ENCODE data around the gene YDJC.
"Not testable (repeated sequence)": the region's sequence is repeated elsewhere in the genome, so short reads cannot be mapped to it uniquely, and the experiment has no call there.

YDJC gene

DNA sequence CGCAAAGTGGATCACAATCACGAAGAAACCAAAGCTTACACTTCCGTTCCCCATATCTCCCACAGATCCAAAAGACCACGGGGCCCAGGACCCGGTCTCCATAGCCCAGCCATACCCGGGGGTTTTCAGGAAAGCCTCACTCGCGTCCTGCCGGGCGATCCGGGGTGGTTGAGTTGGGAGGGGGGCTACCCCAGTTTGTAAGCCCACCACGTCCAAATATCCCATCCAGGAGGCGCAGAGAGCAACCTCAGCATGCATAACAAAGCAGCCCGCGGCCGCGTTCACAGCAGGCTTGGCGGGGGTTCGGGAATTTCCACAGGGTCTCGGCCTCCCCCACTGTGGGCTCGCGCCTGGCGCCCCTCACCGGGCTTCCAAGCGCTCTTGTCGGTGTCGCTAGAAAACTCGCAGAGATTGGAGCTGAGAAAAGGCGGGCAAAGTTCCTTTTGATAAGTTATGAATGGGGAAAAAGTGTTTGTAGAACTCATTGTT lies 21.7 kb upstream of the YDJC start:
- DNase-seq: no peak

DNA sequence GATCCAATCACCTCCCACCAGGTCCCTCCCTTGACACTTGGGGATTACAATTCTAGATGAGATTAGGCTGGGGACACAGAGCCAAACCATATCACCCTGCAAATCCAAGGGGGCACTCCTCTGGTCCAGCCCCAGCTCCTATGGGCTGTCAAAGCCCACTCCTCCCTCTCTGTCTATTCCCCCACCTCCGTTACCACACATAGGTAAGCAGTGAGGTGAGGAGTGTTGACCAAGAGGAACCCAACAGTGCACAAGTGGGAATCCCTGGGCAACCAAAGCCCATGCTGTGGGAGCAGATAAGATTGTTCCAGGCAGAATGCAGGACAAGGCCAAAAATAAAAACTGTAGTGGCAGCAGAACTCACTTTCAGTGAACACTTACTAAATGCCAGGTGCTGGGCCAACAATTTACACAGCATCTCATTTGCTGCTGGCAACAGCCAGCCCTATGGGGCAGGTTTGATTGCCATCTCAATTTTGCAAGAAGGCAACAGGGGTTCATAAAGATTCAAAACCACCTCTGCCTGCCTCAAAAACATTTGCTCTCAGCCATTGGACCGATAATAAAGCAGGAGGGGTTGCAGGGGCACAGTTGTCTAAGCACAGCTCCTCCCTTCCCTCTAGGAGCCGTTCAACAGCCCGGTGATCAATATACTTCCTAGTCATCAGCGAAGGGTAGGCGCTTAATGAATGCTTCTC lies 21.1 kb upstream of the YDJC start:
- DNase-seq: peak in 1 of 2 experiments; percentile 51

DNA sequence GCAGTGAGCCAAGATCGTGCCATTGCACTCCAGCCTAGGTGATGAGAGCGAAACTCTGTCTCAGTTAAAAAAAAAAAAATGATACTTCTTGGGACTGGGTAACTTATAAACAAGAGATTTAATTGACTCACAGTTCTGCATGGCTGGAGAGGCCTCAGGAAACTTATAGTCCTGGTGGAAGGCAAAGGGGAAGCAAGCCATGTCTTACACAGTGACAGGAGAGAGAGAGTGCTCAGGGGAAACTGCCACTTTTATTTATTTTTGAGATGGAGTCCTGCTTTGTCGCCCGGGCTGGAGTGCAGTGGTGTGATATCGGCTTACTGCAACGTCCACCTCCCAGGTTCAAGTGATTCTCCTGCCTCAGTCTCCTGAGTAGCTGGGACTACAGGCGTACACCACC lies 20.5 kb upstream of the YDJC start:
- DNase-seq: no peak

DNA sequence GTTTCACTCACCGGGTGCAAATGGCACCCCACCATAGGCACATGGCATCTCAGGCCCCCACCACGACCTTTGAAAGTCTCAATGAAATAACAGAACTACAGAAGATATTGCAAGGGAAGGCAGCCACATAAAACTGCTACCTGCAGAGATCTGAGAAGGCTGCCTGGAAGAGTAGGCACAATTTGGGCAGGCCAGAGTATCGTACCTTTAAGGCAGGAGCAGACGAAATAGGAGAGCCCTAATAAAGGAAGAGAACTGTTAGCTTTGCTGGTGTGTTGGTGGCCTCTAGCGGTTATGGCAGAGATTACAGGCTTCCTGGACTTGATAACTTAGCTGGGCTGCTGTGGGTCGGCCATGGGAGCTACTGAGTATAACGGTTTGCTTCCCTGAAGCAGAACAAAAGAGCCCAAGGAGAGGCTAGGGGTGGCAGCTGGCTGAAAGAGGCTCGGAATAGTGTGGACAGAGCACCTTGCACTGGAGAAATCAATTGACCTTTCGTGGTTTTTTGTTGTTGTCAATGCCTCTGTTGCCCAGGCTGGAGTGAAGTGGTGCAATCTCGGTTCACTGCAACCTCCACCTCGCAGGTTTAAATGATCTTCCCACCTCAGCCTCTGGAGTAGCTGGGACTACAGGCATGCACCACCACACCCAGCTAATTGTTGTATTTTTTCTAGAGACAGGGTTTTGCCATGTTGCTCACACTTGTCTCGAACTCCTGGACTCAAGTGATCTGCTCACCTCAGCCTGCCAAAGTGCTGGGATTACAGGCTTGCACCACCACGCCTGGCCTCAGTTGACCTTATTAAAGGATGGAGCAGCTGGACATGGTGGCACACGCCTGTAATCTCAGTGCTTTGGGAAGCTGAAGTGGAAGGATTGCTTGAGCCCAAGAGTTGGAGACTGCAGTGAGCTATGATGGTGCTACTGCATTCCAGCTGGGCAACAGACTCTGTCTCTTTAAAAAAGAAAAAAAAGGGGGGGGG lies 17.1 kb upstream of the YDJC start:
- DNase-seq: peak; percentile 69 to 87

DNA sequence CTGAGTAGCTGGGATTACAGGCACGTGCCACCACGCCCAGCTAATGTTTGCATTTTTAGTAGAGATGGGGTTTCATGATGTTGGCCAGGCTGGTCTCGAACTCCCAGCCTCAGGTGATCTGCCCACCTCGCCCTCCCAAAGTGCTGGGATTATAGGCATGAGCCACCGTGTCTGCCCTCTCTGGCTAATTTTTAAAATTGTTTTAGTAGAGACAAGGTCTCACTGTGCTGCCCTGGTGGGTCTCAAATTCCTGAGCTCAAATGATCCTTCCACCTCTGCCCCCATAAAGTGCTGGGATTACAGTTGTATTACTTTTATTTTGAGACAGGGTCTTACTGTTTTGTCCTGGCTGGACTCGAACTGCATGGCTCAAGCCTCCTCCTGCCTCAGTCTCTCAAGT lies 15.7 kb upstream of the YDJC start:
- DNase-seq: not testable (repeated sequence)

DNA sequence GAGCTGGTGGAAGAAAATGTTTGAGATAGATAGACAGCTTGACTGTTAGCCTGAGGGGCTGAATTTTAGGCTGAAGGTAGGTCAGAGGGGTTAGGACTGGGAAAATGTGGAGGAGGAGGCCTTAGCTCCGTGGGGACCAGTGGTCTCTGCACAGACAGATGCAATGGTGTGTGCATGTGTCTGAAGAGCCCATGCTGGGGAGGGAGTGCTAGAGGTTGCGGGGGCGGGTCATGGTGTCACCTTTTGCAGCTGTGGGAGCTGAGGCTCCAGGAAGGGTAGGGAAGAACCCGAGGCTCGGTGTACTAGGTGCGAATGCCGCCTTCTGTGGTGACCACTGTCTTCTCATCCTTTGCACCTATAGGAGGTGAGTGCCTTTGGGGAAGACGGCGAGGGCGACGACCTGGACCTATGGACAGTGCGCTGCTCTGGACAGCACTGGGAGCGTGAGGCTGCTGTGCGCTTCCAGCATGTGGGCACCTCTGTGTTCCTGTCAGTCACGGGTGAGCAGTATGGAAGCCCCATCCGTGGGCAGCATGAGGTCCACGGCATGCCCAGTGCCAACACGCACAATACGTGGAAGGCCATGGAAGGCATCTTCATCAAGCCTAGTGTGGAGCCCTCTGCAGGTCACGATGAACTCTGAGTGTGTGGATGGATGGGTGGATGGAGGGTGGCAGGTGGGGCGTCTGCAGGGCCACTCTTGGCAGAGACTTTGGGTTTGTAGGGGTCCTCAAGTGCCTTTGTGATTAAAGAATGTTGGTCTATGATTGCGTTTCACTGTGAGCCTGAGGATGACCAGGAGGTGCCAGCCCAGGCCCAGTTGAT lies 13.9 kb upstream of the YDJC start:
- DNase-seq: no peak

DNA sequence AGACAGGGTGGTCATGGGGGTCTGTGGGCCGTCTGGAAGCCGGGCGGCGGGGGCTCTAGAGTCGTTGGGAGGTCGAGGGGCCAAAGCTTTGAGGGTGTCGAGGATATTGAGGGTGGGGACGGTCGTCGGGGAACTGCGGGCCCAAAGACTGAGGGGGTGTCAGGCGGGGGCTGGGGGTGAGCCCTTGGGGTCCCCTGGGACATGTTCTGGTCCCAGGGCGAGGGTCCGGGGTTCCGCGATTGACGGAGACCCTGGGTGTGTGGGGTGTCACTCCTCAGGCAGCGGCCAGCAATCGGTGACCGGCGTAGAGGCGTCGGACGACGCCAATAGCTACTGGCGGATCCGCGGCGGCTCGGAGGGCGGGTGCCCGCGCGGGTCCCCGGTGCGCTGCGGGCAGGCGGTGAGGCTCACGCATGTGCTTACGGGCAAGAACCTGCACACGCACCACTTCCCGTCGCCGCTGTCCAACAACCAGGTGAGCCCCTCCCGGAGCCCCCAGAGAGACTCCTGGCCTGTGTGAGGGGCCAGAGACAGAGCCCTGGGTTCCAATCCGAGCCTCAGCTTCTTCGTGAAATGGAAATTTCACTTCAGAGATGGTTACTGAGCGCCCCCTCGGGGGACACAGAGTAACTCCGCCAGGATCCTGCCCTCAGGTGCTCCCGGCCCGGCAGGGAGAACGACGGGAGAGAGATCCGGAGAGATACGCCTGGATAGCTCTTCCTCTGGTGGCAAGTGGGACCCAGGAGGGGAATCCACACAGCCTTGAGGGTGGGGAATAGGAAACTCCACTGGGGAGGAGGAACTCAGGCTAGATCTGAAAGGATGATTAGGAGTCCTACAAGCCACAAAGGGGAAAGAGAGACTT lies 13.0 kb upstream of the YDJC start:
- peak; percentile 27 to 81 for DNase-seq

DNA sequence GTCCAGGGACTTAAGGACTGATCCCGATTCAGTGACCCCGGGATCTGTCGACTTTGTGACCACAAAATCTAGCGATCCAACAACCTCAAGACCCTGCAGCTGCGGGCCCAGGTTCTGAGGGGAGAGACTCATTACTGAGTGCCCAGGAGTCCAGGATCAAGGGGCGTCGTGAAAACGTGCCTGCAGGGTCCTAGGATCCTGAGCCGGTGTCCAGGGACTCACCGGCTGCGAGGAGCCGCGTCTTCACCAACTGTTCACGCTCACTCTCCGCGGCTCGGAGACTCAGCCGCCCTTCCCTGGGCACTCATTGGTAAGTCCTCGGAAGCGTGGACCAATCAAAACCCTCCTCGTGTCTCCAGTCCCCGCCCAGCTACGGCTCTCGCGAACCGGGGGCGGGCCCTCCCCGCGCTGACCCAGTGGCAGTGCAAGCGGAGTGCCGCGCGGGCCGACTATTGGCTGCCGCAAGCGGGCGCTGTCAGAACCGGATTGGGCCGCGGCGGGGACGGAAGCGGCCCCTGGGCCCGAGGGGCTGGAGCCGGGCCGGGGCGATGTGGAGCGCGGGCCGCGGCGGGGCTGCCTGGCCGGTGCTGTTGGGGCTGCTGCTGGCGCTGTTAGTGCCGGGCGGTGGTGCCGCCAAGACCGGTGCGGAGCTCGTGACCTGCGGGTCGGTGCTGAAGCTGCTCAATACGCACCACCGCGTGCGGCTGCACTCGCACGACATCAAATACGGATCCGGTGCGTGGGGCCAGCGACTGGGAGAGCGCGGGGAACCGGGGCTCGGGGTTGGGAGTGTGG lies 12.2 kb upstream of the YDJC start, which contains the start of gene SDF2L1:
Gene SDF2L1 (plus strand): TSS at position 514 of the 795 bp plus-strand sequence. CDS start 35 bp downstream, at position 549.
- peak; percentile 97 to 99 for DNase-seq

DNA sequence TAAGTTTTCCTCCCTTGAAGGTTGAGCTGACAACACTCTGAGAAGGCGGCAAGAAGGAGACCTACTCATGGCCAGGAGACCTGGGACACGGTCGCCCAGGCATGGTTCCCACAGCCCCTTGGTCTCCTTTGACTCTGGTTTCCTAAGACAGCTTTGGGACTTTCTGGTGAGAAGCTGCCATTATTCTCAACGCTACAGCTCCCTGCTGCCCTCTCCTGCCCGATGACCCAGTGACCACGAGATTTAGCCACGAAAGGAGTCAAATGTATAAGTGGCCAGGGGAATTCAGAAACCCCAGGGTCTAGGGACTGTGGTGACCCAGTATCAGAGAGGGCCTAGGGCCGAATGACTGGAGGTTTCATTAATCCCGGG lies 11.6 kb upstream of the YDJC start:
- peak in 1 of 2 experiments; percentile 70 for DNase-seq

DNA sequence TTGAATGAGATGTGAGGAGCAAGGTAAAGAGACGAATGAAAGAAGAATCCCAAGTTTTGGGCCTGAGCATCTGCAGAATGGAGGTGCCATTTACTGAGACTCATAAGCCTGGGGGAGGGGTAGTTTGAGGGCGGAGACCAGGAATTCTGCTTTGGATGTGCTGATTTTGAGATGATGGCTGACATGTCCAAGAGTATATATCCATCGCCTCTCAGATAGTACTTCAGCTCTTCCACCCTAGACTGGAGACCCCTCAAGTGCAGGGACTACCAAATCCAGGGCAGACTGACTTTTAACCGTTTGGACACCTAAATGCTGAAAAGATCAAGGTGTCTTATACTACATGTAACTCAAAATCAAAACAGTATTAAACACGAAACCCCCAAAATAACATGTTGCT lies 11.0 kb upstream of the YDJC start:
- DNase-seq: no peak

DNA sequence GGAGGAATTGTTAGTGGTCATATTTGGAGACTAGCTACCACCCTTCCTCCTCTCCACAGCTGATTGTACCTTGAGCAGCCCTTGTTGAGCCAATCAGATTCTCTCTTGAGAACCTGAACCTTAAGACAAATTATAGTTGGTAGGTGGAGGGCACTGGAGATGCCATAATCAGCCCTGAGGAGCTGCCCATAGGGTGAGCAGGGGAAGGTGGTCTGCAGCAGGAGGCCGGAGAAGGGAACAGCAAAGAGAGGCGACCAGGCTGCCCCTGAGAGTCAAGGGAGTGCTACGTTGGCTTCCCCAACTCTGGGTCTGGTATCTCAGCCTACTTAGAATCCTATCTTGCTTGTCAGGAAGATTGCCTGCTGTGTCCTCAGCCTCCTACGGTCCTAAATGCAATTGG lies 9.5 kb upstream of the YDJC start:
- no peak for DNase-seq

DNA sequence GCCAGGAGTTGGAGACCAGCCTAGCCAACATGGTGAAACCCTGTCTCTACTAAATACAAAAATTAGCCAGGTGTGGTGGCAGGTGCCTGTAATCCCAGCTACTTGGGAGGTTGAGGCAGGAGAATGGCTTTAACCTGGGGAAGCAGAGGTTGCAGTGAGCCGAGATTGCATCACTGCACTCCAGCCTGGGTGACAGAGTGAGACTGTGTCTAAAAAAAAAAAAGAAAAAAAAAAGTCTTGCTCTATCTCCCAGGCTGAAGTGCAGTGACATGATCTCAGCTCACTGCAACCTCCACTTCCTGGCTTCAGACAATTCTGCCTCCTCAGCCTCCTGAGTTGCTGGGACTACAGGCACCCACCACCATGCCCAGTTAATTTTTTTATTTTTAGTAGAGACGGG lies 7.6 kb upstream of the YDJC start:
- not testable (repeated sequence) for DNase-seq

DNA sequence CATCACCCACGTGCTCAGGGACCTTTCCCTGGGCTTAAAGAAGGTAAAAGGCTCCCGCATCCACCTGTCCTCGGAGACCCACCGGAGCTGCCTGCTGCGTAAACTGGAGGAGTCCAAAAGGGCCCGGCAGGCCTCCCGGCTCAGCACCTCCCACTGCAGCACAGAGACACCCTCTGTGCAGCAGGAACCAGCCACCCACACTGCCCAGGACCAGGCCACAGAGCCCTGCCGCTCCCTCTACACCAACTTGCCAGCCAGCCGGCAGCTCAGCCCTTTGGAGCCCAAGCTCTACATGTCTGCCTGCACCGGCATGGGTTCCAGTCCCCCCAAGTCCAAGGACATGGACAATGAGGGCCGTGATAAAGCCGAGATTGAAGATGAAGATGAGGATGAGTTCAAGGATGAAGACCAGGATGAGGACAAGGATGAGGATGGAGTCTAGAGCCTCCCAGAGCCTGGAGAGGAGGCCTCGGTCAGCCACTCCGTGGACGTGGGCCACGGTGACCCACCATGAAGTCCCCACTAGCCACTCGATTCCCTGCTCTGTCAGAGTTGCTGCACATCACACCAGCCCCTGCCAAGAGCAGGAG lies 6.9 kb upstream of the YDJC start:
- no peak for DNase-seq

DNA sequence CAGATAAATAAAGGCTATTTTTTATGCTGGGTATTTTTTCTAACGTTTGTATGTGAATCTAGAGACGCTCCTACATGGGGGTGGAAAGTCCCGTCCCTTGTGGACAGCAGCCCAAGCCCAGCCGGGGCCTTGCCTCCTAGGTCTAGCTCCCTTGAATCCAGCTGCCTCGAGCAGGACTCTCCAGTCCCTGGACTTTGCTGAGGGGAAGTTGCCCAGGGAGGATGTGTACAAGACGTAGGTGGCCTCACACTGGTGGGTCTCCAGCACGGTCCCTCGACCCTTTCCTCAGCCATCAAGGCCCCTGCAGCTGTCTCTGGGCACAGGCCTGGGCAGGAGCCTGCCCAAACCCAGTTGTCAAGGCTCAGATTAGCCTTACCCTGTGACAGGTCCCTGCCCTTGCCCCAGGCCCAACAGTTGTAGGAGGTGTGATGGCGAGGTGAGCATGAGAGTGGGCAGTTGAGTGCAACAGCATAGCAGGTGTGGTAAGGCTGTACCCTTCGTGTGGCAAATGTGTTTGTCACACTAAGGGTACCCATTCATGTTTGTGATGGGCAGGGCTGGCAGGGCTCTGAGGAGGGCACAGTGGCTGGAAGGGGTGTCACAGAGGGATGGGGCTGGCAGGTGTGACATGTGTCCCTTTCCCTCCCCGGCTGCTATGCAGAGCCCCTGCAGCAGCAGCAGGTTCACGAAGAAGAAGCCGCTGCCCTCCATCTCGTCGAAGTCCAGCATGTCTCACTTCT lies 6.1 kb upstream of the YDJC start:
- DNase-seq: no peak

DNA sequence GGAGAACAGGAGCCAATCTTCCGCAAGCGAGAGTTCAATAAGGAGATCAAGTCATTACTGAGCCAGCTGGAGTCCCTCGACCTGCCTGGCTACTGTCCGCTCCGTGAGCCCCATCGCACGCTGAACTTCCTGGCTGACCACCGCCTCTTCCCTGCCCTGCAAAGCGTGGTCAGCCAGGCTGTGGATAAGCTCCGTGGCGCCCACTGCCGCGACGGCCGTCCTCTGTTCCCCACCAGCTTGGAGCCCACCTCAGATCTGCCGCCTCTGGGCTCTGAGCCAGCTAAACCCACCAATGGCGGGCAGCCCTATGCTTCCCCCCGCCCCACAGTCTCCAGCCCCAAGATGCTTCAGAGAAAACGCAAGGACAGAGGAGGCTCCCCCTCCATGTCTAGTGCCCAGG lies 5.0 kb upstream of the YDJC start:
- DNase-seq: no peak

DNA sequence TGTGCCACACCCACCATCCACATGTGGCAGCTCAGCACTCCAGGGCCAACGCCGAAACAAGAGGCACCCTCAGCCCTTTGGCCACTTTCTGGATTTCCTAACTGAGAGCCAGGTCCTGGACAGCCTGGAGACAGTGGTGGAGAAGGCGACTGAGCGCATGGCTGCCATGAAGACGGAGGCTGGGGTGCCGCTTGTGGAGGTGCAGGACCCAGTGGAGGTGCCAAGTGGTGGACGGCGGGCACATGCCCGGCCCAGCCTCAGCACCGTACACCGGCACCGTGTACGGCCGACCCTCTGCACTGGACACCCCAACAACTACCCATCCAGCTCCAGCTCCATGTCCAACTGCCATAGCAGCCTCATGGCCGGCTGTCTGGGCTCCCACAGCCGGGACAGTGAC lies 4.3 kb upstream of the YDJC start:
- no peak for DNase-seq

DNA sequence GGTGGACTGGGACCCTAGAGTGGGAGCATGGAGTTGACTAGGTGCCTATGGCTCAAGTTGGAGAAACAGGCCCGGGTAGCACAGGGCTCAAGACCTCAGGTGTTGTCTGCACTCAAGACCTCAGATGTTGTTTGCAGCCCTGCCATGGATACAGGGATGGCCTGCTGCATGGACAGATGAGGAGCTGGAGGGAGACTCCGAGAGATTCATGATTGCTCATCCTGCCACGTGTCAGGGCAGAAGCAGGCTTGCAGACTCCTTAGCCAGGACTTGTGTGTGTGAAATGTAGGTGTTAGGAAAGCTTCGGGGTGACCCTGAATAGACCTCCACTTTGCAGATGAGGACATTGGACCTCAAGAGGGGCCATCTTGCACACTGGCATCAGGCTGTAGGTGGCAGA lies 3.7 kb upstream of the YDJC start:
- DNase-seq: no peak

DNA sequence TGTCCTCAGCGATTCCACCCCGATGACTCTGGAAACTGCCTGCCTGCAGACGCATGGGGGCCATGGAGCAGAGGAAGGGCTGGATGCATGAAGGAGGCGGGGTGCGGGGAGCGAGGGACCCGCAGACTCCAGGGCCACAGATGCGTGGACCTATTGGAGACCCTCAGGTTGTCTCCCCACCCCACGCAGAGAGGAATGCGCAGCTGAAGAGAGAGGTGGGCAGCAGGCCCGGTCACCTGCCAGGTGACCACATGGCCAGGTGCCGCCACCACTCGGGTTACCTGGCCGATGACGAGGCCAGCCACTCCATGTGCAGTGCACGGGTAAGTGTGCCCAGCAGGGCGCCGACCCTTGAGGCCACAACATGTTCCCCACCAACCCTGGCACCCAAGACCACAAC lies 3.1 kb upstream of the YDJC start:
- no peak for DNase-seq

DNA sequence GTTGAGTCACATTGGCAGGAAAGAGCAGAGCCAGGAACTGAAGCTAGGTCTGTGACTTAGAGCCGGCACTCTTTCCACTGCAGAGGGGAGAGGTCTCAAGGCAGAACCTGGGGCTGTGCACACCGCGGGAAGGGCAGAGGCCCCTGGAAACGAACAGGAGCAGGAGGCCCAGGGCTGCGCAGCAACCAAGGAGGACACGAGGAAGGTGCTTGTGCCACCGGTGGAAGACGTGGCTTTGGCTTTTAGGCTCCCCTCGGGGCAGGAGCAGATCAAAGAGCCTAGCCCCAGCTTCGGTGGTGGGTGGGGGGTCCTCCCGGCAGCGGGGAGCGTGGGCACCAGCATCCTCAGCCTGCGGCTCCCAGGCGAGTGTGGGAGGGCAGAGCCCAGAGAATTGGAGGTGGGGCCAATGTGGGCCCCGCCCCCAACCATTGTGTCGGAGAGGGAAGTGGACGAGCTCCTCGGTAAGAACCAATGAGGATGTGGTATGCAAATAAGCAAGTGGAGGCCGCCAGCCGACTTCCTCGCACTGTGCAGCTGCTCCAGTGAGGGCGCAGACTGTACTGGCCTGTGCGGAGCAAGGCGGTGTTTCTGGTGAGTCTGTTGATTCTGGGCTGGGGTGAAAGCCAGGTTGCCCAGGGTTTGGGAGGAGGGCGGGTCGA lies 2.5 kb upstream of the YDJC start, which contains the start of gene CCDC116:
Gene CCDC116 (plus strand): TSS at position 524 of the 659 bp plus-strand sequence. CDS start 422 bp downstream, outside the sequence.
- DNase-seq: no peak
